BJ (cell line): ENCODE data around the gene ALPP. TPM values are rescaled to one million over a fixed set of nuclear protein-coding genes. Genes with fewer than 3 reads are reported as not detected.

Experiments
- CTCF ChIA-PET: fragments of 350-600 bp; formaldehyde crosslinking; extraction: SDS; loops from one replicate; lab custom pipeline; 2021; ENCODE audit warnings: antibody characterized with exemption, inconsistent platforms; lab: Yijun Ruan, JAX
- POLR2A ChIA-PET: fragments of 300-600 bp; sonication (Branson Sonifier 250); formaldehyde crosslinking; extraction: SDS; loops from one replicate; lab custom pipeline; 2021; ENCODE audit warnings: antibody characterized with exemption; lab: Charles Lee
- DNase-seq: peaks from one replicate; pipeline ENCODE4 v3.0.0-alpha.2; 2011; ENCODE audit warnings: low read depth
- H3K27me3 ChIP-seq: 2 replicates; pipeline ENCODE4 v1.6.0; 2011; ENCODE audit warnings: low read length; ENCODE audit not compliant: control insufficient read depth, insufficient read depth
- H3K36me3 ChIP-seq: 2 replicates; pipeline ENCODE4 v1.5.1; 2011; ENCODE audit warnings: low read length; ENCODE audit not compliant: control insufficient read depth, insufficient read depth
- H3K4me3 ChIP-seq: 2 replicates; pipeline ENCODE4 v1.5.1; 2011; ENCODE audit warnings: low read depth, mild to moderate bottlenecking, control low read depth, low read length
- CTCF ChIP-seq: IDR thresholded peaks from 2 replicates; pipeline ENCODE4 v1.5.1; 2011; ENCODE audit warnings: low read depth, mild to moderate bottlenecking, control low read depth, inconsistent platforms, low read length, moderate library complexity; ENCODE audit not compliant: insufficient read depth
- polyA plus RNA-seq: library from polyadenylated mRNA; depleted of rRNA; stranded (reverse); fragments of >200 nt; gene quantifications from 2 replicates; pipeline ENCODE4 v1.2.3, GENCODE V29; 2011

ALPP gene
- polyA plus RNA-seq, 1 experiment = not detected

- POLR2A ChIA-PET = no interaction called here
- Histone ChIP-seq H3K36me3 (no peaks in the 10 kb centered on the region), H3K4me3 (peak overlapping the region; percentile 25), H3K27me3 (peaks cover 42% of the 10 kb centered on the region)
- DNase-seq = peak; percentile 99
- no peak for TF ChIP-seq CTCF
- CTCF ChIA-PET = interaction anchor here (0.6 to 2.0 kb wide), 10 partner anchors 16 to 1057 kb away, joined by 3 to 6 read pairs (median 3); no protein-coding TSS in a partner anchor
These were observed 7.3 kb downstream of the ALPP start for GRCh38 chr2:232385660-232386489.

GRCh38 chr2:232386490-232386739 is 7.9 kb downstream of the ALPP start:
- no peak for TF ChIP-seq CTCF
- POLR2A ChIA-PET = no interaction called here
- CTCF ChIA-PET = interaction anchor here (0.6 to 2.0 kb wide), 6 partner anchors 16 to 477 kb away, joined by 3 to 6 read pairs (median 4); no protein-coding TSS in a partner anchor
- H3K27me3 ChIP-seq = peaks cover 44% of the 10 kb centered on the region
- no peaks in the 10 kb centered on the region for H3K36me3 ChIP-seq
- peak overlapping the region; percentile 25 for H3K4me3 ChIP-seq
- DNase-seq = no peak

- DNase-seq = no peak
- POLR2A ChIA-PET = no interaction called here
These were observed 8.3 kb downstream of the ALPP start for GRCh38 chr2:232386740-232387450.

GRCh38 chr2:232387451-232388171 is 9.1 kb downstream of the ALPP start:
- TF ChIP-seq CTCF = no peak
- Histone ChIP-seq H3K36me3 (no peaks in the 10 kb centered on the region), H3K27me3 (peaks cover 36% of the 10 kb centered on the region), H3K4me3 (no peak overlapping the region)
- ChIA-PET POLR2A (no interaction called here), CTCF (no interaction called here)
- no peak for DNase-seq

More at GRCh38 chr2:232386740-232387450, 8.3 kb downstream of the ALPP start:
- peaks cover 40% of the 10 kb centered on the region for H3K27me3 ChIP-seq
- no peak for TF ChIP-seq CTCF
- CTCF ChIA-PET = interaction anchor here (2.0 kb wide), 1 partner anchor 50 kb away, joined by 4 read pairs; no protein-coding TSS in a partner anchor
- peak overlapping the region; percentile 25 for H3K4me3 ChIP-seq
- H3K36me3 ChIP-seq = no peaks in the 10 kb centered on the region
